GM18499 (cell line): ENCODE measurements around the gene ANKRD63.

ENCODE experiments used
- ATAC-seq: cut with Tn5 transposase; IDR thresholded peaks from one replicate; pipeline ENCODE4 v1.9.1; 2021; ENCODE audit warnings: moderate number of reproducible peaks; ENCODE audit not compliant: insufficient read depth, unreplicated experiment

ANKRD63 gene

DNA sequence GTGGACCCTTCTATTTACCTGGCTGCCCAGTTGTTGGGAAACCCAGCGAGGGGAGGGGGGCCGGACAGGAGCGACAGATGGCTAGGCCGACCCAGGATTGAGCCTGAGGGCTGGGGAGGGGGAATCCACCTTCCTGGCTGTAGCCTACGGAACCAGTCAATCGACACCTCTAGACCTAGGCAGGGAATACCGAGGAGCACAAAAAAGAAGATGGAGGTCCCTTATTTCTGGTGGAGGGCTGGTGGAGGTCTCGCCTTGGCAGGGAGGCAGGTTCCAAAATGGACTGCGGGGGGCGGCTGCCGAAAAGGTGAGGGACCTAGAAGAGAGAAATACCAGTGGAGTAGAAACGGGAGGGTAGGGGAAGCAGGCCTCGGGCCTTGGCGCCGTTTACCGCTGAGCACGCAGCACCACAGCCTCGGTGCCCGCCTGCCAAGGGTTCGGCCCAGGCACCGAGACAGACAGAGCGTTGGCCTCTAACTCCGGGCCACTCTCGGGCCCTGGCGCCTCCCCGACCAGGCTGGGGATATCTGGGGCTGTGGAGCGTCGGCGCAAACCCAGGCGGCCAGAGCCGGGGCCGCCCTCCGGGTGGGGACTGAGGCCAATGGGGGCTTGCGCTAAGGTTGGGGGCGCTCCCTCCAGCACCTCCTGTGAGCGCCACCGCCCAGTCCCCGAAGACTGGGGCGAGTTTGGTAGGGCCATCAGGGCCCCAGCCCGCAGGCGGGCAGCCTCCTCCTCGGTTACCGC lies 1.6 kb downstream of the ANKRD63 start:
- no peak for ATAC-seq

DNA sequence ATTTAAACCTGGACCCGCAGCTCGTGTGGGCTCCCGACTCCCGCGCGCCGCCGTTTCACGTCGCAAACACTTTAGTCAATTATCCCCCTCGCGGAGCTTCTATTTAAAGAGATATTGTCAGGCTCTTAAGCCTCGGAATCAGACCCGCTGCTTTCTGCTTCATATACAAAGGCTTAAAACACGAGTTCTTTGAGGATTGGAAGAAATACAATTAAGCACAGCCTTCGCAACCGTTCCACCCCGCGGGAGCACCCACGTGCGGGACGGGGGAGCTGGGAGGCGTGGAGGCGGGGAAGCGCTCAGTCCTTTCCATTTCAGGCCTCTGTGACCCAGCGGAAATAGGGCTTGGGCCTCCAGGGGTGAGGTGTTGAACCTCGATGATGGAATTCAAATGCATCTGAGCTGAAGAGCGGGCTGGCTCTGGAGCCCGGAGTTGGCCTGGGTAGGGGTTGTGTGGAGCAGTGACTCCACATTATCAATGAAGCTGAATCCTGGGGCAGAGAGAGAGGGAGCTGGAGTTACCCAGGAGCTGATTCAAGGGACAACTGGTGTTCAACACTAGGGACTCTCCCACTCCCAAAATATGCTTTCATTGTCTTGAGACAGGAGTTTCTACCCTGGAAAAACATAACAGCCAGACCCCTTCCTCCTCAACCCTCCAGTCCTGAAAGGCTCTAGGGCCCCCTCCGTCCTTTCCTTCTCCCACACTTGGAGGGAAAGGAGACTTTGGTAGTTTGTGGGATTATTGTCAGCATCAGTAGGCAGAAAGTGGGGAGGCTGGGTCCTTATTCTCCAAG lies 2.4 kb downstream of the ANKRD63 start:
- ATAC-seq: no peak

DNA sequence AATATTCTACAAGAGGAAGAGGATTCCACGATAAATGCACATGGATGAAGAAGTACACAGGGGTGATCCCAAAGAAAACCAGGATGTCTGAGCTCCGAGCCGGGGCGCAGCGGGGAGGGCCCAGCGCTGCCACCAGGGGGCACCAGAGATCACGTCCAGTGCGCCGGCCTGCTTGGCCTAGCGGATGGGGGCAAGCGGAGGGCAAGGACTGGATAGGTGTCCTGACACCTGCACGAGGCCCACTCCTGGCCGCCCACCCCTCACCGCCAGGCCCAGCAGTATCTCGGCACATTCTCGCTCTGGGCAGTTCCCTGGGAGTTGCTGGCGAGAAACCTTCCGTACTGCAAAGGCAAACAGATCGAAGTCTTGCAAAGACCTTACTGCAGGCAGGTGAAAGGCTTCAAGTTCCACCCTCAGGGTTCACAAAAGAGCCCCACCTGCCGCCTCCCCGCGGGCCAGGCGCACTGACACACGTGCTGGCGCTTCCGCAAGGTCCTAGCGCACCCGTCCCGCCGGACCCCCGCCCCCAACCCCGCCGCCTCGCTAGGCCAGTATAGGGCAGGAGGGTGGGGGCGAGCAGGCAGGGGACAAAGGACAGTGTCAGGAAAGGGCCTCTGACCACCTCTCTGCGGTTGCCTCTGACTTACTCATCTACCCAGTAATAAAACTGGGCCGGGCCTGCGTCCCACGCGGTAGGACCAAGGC lies 3.3 kb downstream of the ANKRD63 start:
- no peak for ATAC-seq

DNA sequence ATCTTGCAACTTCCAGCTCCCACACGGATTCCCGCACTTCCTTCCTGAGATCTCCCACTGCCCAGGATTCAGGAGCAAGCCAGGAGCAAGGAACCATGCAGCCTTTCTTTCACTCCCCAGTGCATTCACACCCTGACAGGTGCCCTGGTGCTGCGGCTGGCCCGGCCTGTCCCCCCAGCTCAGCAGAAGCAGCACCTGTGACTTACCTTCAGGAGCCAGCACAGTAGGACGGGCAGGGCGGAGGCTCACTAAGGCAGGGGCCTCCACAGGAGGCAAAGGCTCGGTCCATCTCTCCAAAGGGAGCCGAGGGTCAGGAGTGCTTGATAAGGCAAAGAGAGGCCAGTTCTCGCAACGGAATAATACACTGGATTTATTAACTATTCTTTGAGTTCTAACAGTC lies 4.8 kb downstream of the ANKRD63 start:
- ATAC-seq: no peak

DNA sequence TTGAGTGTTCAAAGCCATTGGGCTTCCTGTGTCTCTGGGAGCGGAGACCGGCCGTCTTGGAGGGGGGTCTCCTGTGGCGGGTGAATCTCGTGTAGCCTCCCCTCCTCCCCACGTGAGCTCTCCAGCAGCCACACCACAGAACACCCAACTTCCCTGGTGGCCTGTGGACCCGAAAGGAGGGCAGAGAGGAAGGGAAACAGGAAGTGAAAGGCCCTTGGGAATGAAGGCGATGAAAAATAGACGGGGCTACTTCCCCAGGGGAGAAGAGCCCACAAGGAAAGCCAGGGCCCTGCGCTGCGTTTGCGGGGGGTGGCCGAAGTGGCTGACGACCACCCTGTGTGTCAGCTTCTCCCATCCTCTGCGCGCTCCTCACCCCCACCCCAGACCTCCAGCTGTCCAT lies 5.4 kb downstream of the ANKRD63 start:
- no peak for ATAC-seq

DNA sequence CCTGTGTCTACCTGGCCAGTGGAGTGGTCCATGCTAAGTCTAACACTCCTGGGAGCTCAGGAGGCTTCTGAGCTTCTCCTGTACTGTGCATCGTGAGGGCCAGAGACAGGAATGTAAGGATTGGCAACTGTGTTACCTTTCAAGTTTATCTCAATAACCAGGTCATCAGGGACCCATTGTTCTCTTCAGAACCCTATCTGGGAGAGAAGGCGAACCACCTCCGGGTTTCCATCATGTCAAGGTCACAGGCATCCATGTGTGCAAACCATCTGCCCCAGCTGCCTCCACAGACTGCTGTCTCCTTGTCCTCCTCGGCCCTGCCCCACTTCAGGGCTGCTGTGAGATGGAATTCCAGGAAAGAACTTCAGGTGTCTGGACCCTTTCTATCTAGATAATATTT lies 5.9 kb downstream of the ANKRD63 start:
- no peak for ATAC-seq

DNA sequence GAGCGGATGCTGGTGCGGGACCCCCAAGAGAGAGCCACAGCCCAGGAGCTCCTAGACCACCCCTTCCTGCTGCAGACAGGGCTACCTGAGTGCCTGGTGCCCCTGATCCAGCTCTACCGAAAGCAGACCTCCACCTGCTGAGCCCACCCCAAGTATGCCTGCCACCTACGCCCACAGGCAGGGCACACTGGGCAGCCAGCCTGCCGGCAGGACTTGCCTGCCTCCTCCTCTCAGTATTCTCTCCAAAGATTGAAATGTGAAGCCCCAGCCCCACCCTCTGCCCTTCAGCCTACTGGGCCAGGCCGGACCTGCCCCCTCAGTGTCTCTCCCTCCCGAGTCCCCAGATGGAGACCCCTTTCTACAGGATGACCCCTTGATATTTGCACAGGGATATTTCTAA lies 6.9 kb downstream of the ANKRD63 start:
- ATAC-seq: no peak

DNA sequence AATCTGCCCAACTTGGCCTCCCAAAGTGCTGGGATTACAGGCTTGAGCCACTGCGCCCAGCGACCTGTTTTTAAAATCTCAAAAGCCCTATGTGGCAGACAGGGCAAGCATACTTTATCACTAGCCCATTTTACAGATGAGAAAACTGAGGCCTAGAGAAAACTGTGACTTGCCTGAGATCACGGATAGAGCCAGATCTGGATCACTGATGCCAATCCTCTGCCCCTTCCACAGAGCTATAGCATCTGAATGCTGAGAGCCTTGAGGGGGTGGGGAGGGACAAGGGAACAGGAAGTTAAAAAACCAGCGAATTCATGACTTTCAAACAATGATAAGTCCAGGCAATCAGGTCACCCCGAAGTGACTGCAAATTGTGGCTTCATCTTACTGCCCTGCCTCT lies 7.3 kb downstream of the ANKRD63 start:
- ATAC-seq: no peak

DNA sequence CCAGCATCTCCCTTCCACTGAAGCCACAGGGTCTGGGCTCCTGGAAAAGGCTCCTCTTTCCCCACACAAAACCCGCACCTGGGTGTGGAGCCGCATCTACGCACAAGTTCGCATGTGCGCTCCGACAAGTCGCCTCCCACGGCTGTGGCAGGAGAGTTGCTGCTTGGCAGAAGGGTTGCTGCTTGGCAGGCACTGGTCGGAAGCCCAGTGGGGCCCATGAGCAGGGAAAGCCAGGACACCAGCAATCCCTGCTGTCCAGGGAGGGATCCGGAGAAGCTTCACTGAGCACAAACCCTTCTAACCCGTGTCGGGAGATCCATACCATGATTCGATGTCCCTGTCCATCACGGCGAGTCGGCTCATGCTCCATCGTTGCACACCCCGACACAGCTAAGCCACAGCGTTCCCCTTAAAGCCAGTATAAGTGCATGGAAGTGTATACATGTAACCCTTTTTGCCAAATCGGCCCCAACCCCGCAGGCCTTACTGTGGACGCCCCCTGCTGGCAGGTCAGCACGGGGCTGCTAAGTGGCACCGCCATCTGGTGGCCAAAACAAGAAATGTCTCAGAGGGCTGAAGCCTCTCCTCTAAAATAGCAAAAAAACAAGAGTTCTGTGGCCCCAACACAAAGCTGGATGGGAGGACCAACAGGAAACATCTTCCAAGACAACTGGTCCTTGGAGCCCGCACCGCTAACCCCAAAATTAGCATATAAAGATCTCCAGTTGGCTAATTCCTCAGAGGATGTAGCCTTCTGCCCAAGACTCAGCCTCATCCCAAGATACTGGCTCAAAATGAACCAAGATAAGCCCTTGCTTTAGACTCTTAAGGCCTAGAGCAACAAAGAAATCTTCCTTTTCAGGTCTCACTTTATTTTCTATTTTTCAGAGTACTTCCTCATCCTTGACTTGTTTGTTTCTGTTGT lies 8.3 kb downstream of the ANKRD63 start:
- ATAC-seq: no peak

DNA sequence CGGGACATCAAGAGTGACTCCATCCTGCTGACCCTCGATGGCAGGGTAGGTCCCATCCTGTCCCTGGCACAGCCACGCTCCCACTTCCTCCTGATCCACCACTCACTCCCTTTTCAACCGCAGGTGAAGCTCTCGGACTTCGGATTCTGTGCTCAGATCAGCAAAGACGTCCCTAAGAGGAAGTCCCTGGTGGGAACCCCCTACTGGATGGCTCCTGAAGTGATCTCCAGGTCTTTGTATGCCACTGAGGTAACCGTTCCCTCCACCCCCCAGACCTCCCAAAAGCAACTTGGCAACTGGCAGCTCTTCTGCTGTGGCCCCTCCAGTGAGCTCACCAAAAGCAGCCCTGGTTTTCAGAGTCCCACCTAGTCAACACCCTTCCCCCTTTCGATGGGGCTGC lies 9.4 kb downstream of the ANKRD63 start:
- ATAC-seq: no peak

DNA sequence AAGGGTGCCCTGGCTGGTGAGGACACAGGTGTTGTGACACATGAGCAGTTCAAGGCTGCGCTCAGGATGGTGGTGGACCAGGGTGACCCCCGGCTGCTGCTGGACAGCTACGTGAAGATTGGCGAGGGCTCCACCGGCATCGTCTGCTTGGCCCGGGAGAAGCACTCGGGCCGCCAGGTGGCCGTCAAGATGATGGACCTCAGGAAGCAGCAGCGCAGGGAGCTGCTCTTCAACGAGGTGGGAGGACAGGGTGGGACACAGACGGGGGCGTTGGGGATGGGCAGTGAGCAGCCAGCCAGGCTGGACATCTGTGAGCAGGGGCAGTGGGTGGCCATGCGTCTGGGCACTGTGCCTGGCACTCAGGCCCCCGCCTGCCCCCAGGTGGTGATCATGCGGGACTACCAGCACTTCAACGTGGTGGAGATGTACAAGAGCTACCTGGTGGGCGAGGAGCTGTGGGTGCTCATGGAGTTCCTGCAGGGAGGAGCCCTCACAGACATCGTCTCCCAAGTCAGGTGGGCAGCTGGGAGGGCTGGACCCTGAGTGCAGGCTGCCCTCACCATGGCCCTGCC lies 10.3 kb downstream of the ANKRD63 start:
- no peak for ATAC-seq

DNA sequence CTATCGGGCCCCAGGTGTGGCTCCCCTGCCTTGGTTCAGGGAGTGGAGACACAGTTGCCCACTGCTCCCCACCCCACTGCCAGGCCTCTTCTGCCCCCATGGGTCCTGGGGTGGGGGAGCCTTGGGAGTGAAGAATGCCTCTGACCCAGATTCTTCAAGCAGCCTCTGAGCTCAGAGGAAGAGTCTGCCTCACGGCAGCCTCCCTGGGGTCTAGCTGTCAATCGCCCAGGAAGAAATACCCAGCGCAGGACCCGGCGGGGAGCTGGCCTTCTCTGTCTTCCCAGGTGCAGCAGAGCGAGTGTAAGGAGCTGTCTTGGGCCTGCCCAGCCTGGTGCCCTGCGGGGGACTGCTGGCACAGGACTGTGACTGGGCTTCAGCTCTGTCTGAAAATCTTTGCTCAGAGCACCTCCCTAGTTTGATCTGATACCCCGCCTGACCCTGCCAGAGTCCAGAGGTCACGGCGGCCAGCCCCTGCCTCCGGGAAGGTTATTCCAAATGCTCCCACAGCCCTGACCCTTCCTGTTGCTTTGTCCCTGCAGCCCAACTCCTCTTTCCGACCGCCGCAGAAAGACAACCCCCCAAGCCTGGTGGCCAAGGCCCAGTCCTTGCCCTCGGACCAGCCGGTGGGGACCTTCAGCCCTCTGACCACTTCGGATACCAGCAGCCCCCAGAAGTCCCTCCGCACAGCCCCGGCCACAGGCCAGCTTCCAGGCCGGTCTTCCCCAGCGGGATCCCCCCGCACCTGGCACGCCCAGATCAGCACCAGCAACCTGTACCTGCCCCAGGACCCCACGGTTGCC lies 11.0 kb downstream of the ANKRD63 start:
- ATAC-seq: no peak

DNA sequence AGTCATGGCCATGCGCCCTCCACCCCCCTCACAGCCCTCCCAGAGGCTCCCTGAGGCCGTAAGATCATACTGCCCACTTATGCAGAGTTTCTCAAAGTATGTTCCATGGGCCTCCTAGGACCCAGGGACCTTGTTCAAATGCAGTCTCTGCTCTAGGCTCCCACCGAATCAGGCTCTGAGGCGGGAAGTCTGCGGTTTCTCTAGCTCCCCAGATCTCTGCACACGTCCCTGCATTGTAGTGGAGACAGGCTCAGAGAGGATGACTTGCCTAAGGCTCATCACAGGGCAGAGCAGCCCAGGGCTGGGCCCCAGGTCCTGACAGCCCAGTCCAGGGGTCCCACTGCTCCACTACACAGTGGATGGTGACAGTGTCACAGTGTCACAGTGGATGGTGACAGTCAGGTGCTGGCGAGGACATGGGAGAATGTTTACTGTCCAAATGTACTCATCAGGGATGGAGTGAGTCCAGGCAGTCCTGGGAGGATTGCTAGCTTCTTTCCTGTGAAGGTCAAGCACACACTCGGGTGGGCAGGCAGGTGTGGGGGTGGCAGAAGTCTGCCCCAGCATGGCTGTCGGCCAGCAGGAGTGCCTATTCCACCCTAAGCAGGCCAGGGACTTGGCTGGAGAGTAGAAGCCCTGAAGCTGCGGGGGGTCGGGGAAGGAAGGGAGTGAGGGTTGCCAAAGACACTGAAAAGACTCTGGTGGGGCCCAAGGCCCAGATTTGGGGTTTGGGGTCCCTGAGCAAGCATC lies 12.4 kb downstream of the ANKRD63 start:
- no peak for ATAC-seq

DNA sequence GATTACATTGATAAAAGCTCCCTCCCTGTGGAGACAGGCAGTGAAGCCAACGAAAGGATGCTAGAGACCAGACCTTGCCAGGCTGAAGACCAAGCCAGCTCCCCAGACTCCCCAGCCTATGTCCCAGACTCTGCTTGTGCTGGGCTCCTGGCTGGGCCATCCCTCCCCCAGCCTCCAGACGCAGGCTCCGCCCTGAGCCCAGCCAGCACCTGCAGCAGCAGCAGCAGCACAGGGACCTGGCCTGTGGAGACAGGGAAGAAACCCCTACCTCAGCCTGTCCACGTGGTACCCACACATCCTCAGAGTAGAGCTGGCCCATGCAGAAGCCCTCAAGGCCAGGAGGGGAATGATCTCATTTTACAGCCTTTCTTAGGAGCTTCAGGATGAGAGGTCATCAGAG lies 13.3 kb downstream of the ANKRD63 start:
- no peak for ATAC-seq

DNA sequence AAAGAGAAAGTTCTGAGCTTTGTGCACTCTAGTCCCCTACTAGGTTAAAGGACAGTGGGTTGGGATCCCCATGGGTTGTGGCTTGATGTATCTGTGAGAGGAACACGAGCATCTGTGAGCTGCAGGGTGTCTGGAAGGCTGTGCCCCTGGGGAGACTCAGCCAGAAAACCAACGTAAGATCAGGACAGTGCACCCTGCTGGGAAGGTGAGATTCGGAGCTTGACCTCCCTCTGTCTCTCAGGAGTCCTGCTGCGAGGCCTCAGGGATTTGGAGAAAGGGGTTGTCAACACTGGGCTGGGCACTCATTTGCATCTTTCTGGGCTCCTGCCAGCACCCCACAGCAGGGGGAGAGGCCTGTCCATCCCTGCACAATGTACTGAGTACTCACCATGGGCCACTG lies 15.2 kb downstream of the ANKRD63 start:
- ATAC-seq: no peak

DNA sequence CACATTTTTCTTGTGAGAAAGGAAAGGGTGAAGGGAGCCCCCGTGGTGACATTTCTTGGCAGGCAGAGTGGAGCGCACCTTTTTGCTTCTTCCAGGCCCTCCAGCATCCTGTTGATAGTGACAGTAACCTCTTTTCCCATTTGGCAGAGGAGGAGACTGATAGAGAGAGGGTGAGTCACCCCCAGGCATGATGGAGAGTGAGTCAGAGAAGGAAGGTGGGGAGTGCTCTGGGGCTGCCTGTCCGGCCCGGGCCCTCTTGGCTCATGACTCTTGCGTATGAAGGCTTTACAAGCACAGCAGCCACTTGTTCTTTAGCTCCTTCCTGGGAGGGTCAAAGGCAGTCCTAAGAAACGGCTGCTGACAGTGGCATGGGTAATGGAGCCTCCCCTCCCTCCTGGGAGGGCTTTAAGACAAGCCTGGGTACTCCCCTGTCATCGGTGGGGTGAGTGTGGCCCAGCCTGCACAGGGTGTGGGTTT lies 16.0 kb downstream of the ANKRD63 start:
- no peak for ATAC-seq

DNA sequence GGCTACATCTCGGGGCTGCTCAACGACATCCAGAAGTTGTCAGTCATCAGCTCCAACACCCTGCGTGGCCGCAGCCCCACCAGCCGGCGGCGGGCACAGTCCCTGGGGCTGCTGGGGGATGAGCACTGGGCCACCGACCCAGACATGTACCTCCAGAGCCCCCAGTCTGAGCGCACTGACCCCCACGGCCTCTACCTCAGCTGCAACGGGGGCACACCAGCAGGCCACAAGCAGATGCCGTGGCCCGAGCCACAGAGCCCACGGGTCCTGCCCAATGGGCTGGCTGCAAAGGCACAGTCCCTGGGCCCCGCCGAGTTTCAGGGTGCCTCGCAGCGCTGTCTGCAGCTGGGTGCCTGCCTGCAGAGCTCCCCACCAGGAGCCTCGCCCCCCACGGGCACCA lies 17.0 kb downstream of the ANKRD63 start:
- ATAC-seq: no peak

DNA sequence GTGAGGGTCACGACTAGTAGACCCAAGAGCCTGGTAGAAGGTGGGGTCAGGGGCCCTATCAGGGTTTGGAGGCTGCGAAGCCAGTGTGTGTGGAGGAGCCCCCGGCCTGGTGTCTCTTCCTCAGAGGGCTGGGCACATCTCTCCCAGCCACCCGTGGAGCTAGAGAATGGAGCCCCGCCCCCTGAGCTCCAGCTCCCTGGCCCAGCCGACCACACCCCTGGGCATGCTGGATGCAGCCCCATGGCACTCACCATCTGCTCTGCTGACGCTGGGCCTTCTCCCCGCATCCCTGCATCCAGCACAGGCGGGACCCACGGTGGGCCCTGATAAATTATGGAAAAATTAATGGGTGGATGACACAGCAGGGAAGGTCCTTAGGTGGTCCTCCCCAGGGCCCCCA lies 17.5 kb downstream of the ANKRD63 start:
- ATAC-seq: no peak
